GM18861 (cell line): Measurements from ENCODE around the gene TLE4.
"Not testable (repeated sequence)": the region's sequence is repeated elsewhere in the genome, so short reads cannot be mapped to it uniquely, and the experiment has no call there.

Experiments used
- ATAC-seq: cut with Tn5 transposase; IDR thresholded peaks from one replicate; pipeline ENCODE4 v1.9.1; 2021; ENCODE audit not compliant: unreplicated experiment

The TLE4 gene

GRCh38 chr9:79630521-79631403 is 59.0 kb downstream of the TLE4 start:
- peak; percentile 57 for ATAC-seq

GRCh38 chr9:79632060-79632459 is 60.3 kb downstream of the TLE4 start:
- ATAC-seq: no peak

GRCh38 chr9:79632705-79633104 is 60.9 kb downstream of the TLE4 start:
- ATAC-seq: no peak

GRCh38 chr9:79633558-79633957 is 61.8 kb downstream of the TLE4 start:
- no peak for ATAC-seq

GRCh38 chr9:79637177-79637925 is 65.6 kb downstream of the TLE4 start:
- no peak for ATAC-seq

GRCh38 chr9:79638806-79639205 is 67.0 kb downstream of the TLE4 start:
- no peak for ATAC-seq

GRCh38 chr9:79639354-79639753 is 67.6 kb downstream of the TLE4 start:
- ATAC-seq: no peak

GRCh38 chr9:79640067-79640466 is 68.3 kb downstream of the TLE4 start:
- ATAC-seq: not testable (repeated sequence)

- ATAC-seq: no peak
These were observed 69.3 kb downstream of the TLE4 start for GRCh38 chr9:79641070-79641469.

- ATAC-seq: no peak
These were observed 70.9 kb downstream of the TLE4 start for GRCh38 chr9:79642671-79643070.

- ATAC-seq: no peak
These were observed 72.3 kb downstream of the TLE4 start for GRCh38 chr9:79644048-79644447.

GRCh38 chr9:79644601-79645000 is 72.8 kb downstream of the TLE4 start:
- ATAC-seq: no peak

- no peak for ATAC-seq
These were observed 73.3 kb downstream of the TLE4 start for GRCh38 chr9:79645110-79645509.

GRCh38 chr9:79646096-79646495 is 74.3 kb downstream of the TLE4 start:
- ATAC-seq: no peak

GRCh38 chr9:79651251-79651795 is 79.6 kb downstream of the TLE4 start:
- no peak for ATAC-seq

- ATAC-seq: no peak
These were observed 80.8 kb downstream of the TLE4 start for GRCh38 chr9:79652598-79652997.

- ATAC-seq: not testable (repeated sequence)
These were observed 83.0 kb downstream of the TLE4 start for GRCh38 chr9:79654591-79655382.

- no peak for ATAC-seq
These were observed 83.8 kb downstream of the TLE4 start for GRCh38 chr9:79655551-79655950.

GRCh38 chr9:79656169-79656568 is 84.4 kb downstream of the TLE4 start:
- no peak for ATAC-seq

GRCh38 chr9:79657891-79658290 is 86.1 kb downstream of the TLE4 start:
- no peak for ATAC-seq

- no peak for ATAC-seq
These were observed 87.2 kb downstream of the TLE4 start for GRCh38 chr9:79658926-79659325.
